DND-41 (cell line): ENCODE measurements around the gene LAMA4.

Experiments used
- ATAC-seq: fragments of 200-7000 bp; cut with Tn5 transposase; 3 replicates; pipeline ENCODE4 v1.9.1; 2021; ENCODE audit warnings: low read depth; ENCODE audit not compliant: insufficient read depth
- DNase-seq: peaks from one replicate; pipeline ENCODE4 v3.0.0-alpha.2; 2020
- H2AFZ ChIP-seq: 2 replicates; pipeline ENCODE4 v1.6.0; 2012; ENCODE audit warnings: low read depth, low read length
- H3K27ac ChIP-seq: 2 replicates; pipeline ENCODE4 v1.5.1; 2012; ENCODE audit warnings: low read length, inconsistent platforms
- H3K27me3 ChIP-seq: fragments of 200-600 bp; sonication (generic); 2 replicates; pipeline ENCODE4 v1.6.0; 2012; ENCODE audit warnings: low read length, mild to moderate bottlenecking, inconsistent platforms; ENCODE audit not compliant: insufficient read depth, poor library complexity
- H3K36me3 ChIP-seq: 2 replicates; pipeline ENCODE4 v1.5.1; 2012; ENCODE audit warnings: low read length, inconsistent platforms; ENCODE audit not compliant: insufficient read depth
- H3K4me1 ChIP-seq: 2 replicates; pipeline ENCODE4 v1.5.1; 2012; ENCODE audit warnings: mild to moderate bottlenecking, low read length; ENCODE audit not compliant: insufficient read depth
- H3K4me2 ChIP-seq: 2 replicates; pipeline ENCODE4 v1.6.0; 2012; ENCODE audit warnings: mild to moderate bottlenecking, moderate library complexity, low read length, inconsistent platforms; ENCODE audit not compliant: insufficient read depth
- H3K4me3 ChIP-seq, 2 experiments: fragments of 200-600 bp in 1 of 2; shearing (Covaris generic) in 1 of 2; 2 replicates each; pipeline ENCODE4 v1.5.1; 2012 to 2016; ENCODE audit warnings: inconsistent platforms in 2 of 2, low read length in 2 of 2, mild to moderate bottlenecking in 2 of 2, low read depth in 1 of 2, moderate library complexity in 1 of 2
- H3K79me2 ChIP-seq: 2 replicates; pipeline ENCODE4 v1.6.0; 2012; ENCODE audit warnings: low read length, inconsistent platforms; ENCODE audit not compliant: insufficient read depth
- H3K9ac ChIP-seq: 2 replicates; pipeline ENCODE4 v1.6.0; 2012; ENCODE audit warnings: low read depth, mild to moderate bottlenecking, inconsistent platforms, low read length, moderate library complexity
- H3K9me3 ChIP-seq: 2 replicates; pipeline ENCODE4 v1.5.1; 2012; ENCODE audit warnings: low read length, moderate library complexity, mild to moderate bottlenecking, inconsistent platforms; ENCODE audit not compliant: insufficient read depth, severe bottlenecking
- H4K20me1 ChIP-seq: 2 replicates; pipeline ENCODE4 v1.6.0; 2012; ENCODE audit warnings: low read length; ENCODE audit not compliant: insufficient read depth
- EZH2 ChIP-seq: IDR thresholded peaks from 3 replicates; pipeline ENCODE4 v1.6.1; 2012; ENCODE audit warnings: borderline replicate concordance, low read depth, mild to moderate bottlenecking, moderate library complexity, low read length, inconsistent platforms; ENCODE audit not compliant: severe bottlenecking
- TF ChIP-seq, protein P1 (sequence below): IDR thresholded peaks from 2 replicates; pipeline ENCODE4 v1.5.1; 2012; ENCODE audit warnings: borderline replicate concordance, low read length, moderate library complexity, mild to moderate bottlenecking; ENCODE audit not compliant: poor library complexity, severe bottlenecking; ENCODE audit errors: extremely low read depth

LAMA4 gene

GRCh38 chr6:112233847-112234246 is 20.5 kb downstream of the LAMA4 start:
- no peak overlapping the region for H3K4me2 ChIP-seq
- H4K20me1 ChIP-seq = no peaks in the 10 kb centered on the region
- ATAC-seq (no peak), DNase-seq (no peak)
- H3K27ac ChIP-seq = no peak overlapping the region
- no peak overlapping the region for H2AFZ ChIP-seq
- no peaks in the 10 kb centered on the region for H3K9me3 ChIP-seq
- no peaks in the 10 kb centered on the region for H3K36me3 ChIP-seq
- H3K9ac ChIP-seq = no peak overlapping the region
- no peak for TF ChIP-seq EZH2
- TF ChIP-seq, protein P1, sequence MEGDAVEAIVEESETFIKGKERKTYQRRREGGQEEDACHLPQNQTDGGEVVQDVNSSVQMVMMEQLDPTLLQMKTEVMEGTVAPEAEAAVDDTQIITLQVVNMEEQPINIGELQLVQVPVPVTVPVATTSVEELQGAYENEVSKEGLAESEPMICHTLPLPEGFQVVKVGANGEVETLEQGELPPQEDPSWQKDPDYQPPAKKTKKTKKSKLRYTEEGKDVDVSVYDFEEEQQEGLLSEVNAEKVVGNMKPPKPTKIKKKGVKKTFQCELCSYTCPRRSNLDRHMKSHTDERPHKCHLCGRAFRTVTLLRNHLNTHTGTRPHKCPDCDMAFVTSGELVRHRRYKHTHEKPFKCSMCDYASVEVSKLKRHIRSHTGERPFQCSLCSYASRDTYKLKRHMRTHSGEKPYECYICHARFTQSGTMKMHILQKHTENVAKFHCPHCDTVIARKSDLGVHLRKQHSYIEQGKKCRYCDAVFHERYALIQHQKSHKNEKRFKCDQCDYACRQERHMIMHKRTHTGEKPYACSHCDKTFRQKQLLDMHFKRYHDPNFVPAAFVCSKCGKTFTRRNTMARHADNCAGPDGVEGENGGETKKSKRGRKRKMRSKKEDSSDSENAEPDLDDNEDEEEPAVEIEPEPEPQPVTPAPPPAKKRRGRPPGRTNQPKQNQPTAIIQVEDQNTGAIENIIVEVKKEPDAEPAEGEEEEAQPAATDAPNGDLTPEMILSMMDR = no peak
- H3K4me3 ChIP-seq = no peak overlapping the region
- no peaks in the 10 kb centered on the region for H3K4me1 ChIP-seq
- peaks cover 12% of the 10 kb centered on the region for H3K27me3 ChIP-seq
- H3K79me2 ChIP-seq = no peaks in the 10 kb centered on the region

DNA sequence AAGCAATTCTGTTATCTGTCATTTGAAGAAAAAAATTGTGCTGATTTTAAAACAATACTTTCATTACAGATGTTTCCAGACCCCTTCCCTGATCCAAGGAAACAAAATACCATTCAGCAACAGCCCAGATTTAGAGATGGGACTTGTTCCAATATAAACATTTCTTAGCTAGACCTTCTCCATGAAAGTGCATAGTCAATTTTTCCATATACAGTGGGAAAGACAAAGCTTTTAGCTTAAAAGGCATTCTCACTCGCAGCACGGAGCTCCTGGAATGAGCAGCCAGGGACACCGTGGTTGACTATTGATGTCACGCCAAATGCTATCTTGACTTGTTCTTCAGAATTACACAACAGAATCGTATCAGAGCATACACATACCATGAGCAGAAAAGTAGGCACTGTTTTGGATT is 21.5 kb downstream of the LAMA4 start:
- no peak overlapping the region for H3K9ac ChIP-seq
- no peak overlapping the region for H2AFZ ChIP-seq
- H3K79me2 ChIP-seq = no peaks in the 10 kb centered on the region
- peaks cover 12% of the 10 kb centered on the region for H3K27me3 ChIP-seq
- H3K4me1 ChIP-seq = no peaks in the 10 kb centered on the region
- ATAC-seq (no peak), DNase-seq (no peak)
- no peak overlapping the region for H3K4me2 ChIP-seq
- H3K27ac ChIP-seq = no peak overlapping the region
- no peaks in the 10 kb centered on the region for H3K9me3 ChIP-seq
- H4K20me1 ChIP-seq = no peaks in the 10 kb centered on the region
- H3K4me3 ChIP-seq = no peak overlapping the region
- H3K36me3 ChIP-seq = no peaks in the 10 kb centered on the region
- TF ChIP-seq EZH2 = no peak
- TF ChIP-seq, protein P1 = no peak

DNA sequence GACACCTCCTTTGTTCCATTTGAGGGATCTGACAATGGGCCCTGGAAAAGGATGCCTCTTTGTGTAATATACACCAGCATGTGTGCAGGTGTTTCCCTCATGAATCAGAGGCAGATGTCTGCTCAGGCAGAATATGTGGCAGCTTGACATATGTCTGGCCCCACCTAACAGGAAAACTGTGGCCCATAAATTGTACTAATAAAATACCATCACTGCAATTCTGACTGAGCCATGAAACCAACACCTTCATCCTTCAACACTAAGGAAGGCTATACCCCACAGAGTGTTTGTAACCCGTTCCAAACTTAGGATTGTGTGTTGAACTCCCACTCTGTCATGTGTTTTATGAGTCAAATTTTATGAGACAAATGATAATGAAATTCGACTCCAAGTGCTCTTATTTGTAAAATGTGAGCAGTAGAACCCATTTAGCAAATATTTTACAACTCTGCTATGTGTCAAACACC is 22.7 kb downstream of the LAMA4 start:
- no peak overlapping the region for H3K4me2 ChIP-seq
- no peaks in the 10 kb centered on the region for H4K20me1 ChIP-seq
- no peak overlapping the region for H3K4me3 ChIP-seq
- ATAC-seq = no peak
- H3K4me1 ChIP-seq = no peaks in the 10 kb centered on the region
- H3K36me3 ChIP-seq = no peaks in the 10 kb centered on the region
- no peaks in the 10 kb centered on the region for H3K79me2 ChIP-seq
- no peak overlapping the region for H3K9ac ChIP-seq
- H3K27me3 ChIP-seq = peaks cover 12% of the 10 kb centered on the region
- H2AFZ ChIP-seq = no peak overlapping the region
- no peak overlapping the region for H3K27ac ChIP-seq
- TF ChIP-seq, protein P1 = no peak
- no peak for TF ChIP-seq EZH2
- no peaks in the 10 kb centered on the region for H3K9me3 ChIP-seq
- DNase-seq = no peak

- Histone ChIP-seq H3K79me2 (no peaks in the 10 kb centered on the region), H3K4me1 (no peaks in the 10 kb centered on the region), H3K4me2 (no peak overlapping the region), H3K36me3 (no peaks in the 10 kb centered on the region), H3K27me3 (peaks cover 11% of the 10 kb centered on the region), H2AFZ (no peak overlapping the region), H3K4me3 (no peak overlapping the region), H3K9me3 (no peaks in the 10 kb centered on the region), H4K20me1 (no peaks in the 10 kb centered on the region), H3K27ac (no peak overlapping the region), H3K9ac (no peak overlapping the region)
- ATAC-seq = no peak
- TF ChIP-seq, protein P1 = no peak
- TF ChIP-seq EZH2 = no peak
- DNase-seq = no peak
Measured at GRCh38 chr6:112231164-112231563, 23.2 kb downstream of the LAMA4 start.
